OCI-LY7 (cell line): Measurements from ENCODE around the gene NTPCR.

Source experiments
- CTCF ChIP-seq: fragments of 200-600 bp; sonication (generic); conservative IDR thresholded peaks from 2 replicates; pipeline ENCODE4 v1.5.1; 2014; ENCODE audit warnings: mild to moderate bottlenecking, antibody characterized with exemption, low read length, moderate library complexity, mixed read lengths
- EZH2phosphoT487 ChIP-seq: fragments of 200-600 bp; sonication (generic); IDR thresholded peaks from 2 replicates; pipeline ENCODE4 v1.6.1; 2018; ENCODE audit warnings: low read depth, borderline replicate concordance, mild to moderate bottlenecking, mixed run types, antibody characterized with exemption, low read length, moderate library complexity, mixed read lengths

- TF ChIP-seq CTCF: no peak
- no peak for TF ChIP-seq EZH2phosphoT487
These were observed 45.8 kb upstream of the NTPCR start for GRCh38 chr1:232904566-232904965.
